Testis (tissue), 2 donors: ENCODE measurements around the gene PGAM2.

Experiments used
- POLR2A ChIP-seq: fragments of 450-650 bp; IDR thresholded peaks from one replicate; pipeline ENCODE4 v1.6.1; 2017; ENCODE audit warnings: antibody characterized with exemption, mild to moderate bottlenecking, moderate library complexity
- TF ChIP-seq, protein P1 (sequence below), 3 experiments: fragments of 450-650 bp in 2 of 3; fragments of 200-600 bp in 1 of 3; sonication (generic) in 1 of 3; IDR thresholded peaks; one replicate each; pipeline ENCODE4 v1.5.1; 2016 to 2019; ENCODE audit warnings: antibody characterized with exemption in 3 of 3, mild to moderate bottlenecking in 2 of 3, moderate library complexity in 1 of 3

DNA sequence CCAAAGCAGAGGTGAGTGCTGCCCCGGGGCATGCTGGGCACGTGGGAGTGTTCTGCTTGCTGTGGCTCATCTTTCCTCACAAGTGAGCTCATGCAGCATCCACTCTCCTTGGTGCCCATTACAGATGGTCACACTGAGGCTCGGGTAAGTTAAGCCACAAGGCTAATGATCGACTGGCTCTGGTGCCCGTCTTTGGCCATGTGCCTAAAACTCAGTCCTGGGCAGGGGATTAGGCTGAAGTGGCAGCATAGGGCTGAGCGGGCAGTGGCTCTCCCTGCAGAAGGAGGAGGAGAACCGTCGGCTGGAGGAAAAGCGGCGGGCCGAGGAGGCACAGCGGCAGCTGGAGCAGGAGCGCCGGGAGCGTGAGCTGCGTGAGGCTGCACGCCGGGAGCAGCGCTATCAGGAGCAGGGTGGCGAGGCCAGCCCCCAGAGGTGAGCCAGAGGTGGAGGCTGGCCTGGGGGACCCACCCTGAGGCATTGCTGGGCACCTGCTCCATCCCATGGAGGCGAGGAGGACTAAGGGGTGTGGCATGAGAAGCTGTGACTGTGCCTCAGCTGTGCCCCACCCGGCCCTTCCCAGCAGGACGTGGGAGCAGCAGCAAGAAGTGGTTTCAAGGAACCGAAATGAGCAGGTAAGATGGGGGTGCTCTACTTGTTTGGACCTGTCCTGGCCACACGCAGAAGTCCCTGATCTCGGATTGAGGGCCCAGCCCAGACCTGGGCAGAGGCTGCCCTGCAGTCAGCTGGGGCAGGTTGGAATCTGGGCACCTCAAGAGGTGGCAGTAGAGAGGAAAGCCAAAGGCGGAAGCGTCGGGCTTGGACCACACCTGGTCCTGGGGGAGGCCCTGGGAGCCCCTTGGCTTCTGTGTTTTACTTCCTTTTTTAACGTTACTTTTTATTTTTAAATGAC lies 7.3 kb downstream of the PGAM2 start:
- TF ChIP-seq, protein P1, sequence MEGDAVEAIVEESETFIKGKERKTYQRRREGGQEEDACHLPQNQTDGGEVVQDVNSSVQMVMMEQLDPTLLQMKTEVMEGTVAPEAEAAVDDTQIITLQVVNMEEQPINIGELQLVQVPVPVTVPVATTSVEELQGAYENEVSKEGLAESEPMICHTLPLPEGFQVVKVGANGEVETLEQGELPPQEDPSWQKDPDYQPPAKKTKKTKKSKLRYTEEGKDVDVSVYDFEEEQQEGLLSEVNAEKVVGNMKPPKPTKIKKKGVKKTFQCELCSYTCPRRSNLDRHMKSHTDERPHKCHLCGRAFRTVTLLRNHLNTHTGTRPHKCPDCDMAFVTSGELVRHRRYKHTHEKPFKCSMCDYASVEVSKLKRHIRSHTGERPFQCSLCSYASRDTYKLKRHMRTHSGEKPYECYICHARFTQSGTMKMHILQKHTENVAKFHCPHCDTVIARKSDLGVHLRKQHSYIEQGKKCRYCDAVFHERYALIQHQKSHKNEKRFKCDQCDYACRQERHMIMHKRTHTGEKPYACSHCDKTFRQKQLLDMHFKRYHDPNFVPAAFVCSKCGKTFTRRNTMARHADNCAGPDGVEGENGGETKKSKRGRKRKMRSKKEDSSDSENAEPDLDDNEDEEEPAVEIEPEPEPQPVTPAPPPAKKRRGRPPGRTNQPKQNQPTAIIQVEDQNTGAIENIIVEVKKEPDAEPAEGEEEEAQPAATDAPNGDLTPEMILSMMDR (IDR thresholded peaks at IDR 0.05), result no peak
- TF ChIP-seq POLR2A, result no peak
